NCI-H1930 (cell line): ENCODE data around the gene RAD54L.
"Not testable (repeated sequence)": the region's sequence is repeated elsewhere in the genome, so short reads cannot be mapped to it uniquely, and the experiment has no call there.

Source experiments
- DNase-seq, 2 experiments: peaks; one replicate each; lab custom pipeline; 2025; lab: John Stamatoyannopoulos, UW

RAD54L gene

DNA sequence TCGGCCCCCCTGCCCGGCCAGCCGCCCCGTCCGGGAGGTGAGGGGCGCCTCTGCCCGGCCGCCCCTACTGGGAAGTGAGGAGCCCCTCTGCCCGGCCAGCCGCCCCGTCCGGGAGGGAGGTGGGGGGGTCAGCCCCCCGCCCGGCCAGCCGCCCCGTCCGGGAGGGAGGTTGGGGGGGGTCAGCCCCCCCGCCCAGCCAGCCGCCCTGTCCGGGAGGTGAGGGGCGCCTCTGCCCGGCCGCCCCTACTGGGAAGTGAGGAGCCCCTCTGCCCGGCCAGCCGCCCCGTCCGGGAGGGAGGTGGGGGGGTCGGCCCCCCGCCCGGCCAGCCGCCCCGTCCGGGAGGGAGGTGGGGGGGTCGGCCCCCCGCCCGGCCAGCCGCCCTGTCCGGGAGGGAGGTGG, 5.8 kb upstream of the RAD54L start:
- DNase-seq: not testable (repeated sequence)

DNA sequence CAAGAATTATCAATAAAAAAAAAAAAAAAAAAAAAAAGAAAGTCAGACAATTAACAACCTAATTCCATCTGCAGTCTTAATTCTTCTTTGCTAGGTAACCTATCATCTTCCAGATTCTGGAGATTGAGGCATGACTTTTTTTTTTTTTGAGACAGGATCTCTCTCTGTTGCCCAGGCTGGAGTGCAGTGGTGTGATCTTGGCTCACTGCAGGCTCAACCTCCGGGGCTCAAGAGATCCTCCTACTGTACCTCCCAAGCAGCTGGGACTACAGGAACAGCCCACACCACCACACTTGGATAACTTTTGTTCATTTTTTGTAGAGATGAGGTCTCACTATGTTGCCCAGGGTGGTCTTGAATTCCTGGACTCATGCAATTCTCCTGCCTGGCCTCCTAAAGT, 4.6 kb upstream of the RAD54L start:
- no peak for DNase-seq

DNA sequence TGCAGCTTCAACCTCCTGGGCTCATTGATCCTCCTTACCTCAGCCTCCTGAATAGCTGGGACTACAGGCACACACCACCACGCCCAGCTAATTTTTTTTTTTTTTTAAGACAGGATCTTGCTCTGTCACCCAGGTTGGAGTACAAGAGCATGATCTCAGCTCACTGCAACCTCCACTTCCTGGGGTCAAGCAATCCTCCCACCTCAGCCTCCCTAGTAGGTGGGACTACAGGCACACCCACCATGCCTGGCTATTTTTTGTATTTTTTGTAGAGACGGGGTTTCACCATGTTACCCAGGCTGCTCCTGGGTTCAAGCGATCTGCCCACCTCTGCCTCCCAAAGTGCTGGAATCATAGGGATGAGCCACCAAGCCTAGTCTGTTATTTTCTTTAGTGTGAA, 3.7 kb upstream of the RAD54L start:
- not testable (repeated sequence) for DNase-seq

DNA sequence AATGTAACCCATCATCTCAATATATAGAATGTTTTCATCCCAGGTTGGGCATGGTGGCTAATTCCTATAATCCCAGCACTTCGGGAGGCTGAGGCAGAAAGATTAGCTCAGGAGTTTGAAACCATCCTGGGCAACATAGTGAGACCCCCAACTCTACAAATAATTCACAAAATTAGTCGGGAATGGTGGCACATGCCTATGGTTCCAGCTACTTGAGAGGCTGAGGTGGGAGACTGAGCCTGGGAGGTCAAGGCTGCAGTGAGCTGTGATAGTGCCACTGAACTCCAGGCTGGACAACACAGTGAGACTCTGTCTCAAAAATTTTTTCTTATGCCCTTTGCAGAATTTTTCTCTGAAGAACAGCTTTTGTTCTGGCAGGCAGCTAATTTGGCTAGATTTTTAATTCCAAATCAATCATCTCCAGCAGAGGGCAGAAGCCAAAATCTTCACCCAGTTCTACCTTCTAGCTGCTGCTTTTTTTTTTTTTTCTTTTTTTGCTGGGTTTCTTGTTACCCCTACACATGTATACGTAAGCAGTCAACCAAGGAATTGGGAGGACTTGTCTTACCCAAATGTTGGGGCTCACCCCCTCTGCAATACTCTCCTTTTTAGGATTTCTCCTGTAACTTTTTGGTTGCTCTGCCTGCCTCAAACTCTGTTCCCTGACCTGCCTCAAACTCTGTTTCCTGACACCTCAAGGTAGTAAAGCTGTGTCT, 2.7 kb upstream of the RAD54L start:
- no peak for DNase-seq

DNA sequence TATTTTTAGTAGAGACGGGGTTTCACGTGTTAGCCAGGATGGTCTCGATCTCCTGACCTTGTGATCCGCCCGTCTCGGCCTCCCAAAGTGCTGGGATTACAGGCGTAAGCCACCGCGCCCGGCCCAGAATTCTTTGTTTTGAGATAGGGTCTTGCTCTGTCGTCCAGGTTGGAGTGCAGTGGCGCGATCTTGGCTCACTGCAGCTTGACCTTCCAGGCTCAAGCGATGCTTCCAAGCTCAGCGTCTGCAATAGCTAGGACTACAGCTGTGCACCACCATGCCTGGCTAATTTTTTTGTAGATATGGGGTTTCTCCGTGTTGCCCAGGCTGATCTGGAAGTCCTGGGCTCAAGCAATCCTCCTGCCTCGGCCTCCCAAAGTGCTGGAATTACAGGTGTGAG, 1.4 kb upstream of the RAD54L start:
- DNase-seq: not testable (repeated sequence)

DNA sequence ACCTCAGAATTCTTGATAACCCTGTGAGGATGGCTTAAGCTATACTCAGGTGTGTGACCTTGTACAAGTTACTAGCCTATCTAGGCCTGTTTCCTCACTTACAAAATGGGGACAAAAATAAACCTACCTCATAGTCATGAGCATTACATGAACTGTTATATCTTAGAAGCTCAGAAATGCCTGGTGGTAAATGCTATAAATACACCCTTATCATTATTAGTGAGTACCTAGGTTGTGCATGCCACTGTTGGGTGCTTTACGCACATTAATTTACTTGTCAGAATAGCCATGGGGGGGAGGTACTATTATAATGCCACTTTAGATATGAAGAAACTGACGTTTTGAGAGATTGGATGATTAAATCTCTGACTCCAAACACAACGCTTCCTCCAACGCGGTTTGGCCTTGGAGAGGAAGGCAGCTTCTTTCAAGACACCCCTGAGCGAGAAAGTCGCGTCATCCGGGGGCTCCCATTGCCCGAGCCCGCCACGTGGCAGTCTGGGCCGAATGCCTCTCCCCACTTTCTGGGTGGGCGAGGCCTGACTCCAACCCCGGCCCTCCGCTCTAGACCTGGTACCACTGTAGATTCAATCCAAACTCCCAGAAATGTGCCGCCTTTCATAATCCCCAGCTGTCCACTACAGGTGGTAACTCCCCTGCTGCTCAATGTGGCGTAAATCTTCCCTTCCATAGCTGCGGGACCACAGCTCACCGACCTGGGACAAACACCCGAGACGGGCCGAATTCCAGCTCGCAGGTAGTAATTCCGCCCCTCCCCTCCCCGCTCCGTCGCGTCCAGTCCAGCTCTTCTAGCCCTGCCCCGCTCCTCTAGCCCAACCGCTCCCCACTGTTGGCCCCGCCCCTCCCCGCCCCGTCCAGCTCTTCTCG, 771 bp upstream of the RAD54L start:
- peak in 1 of 2 experiments; percentile 59 for DNase-seq

DNA sequence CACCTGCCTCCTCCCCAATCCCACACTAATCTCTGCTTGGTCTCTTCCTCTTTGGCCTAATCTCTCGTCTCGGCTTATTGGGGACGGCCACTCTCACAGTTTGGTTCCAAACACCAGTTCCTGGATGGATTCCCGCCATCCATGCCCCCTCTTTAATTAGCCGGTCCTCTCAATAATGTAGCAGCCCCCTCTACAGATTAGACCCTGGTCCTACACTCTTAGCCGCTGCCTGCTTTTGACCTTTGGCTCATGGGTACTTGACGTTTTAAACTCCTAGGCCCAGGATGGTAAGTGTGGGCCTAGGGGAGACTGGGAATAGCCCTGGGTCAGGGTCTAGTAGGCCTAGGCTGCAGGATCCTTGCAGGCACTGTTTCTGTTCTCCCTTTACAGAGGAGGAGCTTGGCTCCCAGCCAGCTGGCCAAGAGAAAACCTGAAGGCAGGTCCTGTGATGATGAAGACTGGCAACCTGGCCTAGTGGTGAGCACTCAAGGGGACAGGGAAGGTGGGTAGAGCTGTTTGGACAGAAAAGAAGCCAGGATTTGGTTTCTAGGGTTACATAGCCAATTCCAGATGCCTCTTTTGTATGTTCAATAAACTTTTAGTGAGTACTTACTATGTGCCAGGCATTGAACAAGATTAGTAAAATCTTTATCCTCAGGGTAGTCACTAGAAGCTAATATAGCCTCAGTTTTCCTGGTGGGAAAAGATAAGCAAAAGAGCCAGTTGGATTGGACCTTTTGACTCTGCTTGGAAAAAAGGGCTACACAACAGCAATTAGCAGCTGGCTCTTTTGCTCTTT, 758 bp downstream of the RAD54L start:
- peak in 1 of 2 experiments; percentile 48 for DNase-seq

DNA sequence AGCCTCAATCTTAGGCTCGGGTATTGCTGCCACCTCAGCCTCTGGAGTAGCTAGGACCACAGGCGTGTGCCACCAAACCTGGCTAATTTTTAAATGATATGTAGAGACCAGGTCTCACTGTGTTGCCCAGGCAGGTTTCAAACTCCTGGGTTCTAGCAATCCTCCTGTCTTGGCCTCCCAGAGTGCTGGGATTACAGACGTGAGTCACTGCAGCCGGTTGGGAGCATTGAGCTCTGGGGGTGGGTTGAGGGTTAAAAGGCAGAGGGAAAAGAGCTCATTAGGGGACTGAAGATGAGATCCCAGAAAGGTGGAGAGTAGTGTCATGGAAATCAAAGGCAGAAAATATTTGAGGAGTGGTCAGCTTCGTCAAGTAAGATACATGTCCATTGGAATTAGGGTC, 7.1 kb downstream of the RAD54L start:
- DNase-seq: no peak

DNA sequence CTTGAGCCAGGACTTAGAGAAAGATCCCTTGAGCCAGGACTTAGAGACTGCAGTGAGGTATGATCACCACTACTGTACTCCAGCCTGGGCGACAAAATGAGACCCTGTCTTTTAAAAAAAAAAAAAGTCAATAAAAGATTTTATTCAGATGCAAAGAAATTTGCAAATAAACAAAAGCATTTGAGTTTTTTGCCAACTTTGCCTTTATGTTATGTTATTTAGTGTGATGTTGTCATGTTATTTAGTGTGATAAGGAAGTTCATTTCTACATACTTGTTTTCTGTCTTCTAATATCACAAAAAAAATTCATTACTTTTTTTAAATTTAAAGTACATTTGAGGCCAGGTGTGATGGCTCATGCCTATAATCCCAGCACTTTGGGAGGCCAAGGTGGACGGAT, 9.0 kb downstream of the RAD54L start:
- DNase-seq: no peak

DNA sequence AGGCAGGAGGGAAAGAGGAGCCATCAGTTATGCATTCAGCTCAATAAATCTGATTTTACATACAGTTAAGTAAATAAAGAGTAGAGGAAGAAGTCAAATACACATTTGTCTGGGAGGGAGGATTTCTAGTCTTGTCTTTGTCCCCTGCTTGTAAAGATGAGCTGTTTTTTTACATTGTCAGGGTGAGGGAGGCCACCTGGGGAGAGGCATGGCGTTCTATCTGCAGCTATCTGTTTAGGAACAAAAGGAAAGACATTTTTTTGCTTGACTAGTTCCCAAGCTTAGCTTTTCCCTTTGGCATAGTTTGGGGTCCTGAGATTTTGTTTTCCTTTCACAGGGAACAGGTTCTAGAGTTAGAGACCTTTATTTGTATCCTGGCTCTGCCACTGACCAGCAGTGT, 14.9 kb downstream of the RAD54L start:
- no peak for DNase-seq

DNA sequence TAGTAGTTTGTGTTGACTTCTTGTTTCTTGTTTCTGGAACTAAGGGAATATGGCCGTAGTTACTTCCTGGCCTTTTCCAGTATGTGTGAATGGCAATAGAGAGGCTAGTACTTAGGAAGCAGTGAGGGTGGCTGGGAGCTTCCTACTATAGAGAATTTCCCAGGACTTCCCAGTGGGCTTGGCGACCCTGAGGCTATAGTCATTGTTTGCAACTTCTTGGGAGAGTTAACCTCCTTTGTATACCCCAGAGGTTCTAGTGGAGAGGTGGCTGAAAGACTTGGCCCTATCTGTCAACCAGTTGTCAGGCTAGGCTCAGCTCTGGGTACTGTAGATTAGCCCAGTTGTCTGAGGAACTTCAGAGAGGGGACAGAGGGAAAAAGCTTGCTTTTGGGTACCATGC, 15.6 kb downstream of the RAD54L start:
- DNase-seq: no peak

DNA sequence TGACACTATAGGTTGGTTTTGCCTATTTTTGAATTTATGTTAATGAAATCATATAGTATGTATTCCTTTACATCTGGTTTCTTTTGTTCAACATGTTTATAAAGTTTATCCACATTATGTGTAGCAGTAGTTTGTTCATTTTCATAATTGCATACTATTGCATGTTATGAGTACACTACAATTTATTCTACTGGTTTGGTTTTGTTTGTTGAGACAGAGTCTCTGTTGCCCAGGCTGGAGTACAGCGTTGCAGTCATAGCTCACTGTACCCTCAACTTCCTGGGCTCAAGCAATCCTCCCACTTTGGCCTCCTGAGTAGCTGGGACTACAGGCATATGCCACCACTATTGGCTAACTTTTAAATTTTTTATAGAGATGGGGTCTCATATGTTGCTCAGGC, 21.0 kb downstream of the RAD54L start:
- no peak for DNase-seq

DNA sequence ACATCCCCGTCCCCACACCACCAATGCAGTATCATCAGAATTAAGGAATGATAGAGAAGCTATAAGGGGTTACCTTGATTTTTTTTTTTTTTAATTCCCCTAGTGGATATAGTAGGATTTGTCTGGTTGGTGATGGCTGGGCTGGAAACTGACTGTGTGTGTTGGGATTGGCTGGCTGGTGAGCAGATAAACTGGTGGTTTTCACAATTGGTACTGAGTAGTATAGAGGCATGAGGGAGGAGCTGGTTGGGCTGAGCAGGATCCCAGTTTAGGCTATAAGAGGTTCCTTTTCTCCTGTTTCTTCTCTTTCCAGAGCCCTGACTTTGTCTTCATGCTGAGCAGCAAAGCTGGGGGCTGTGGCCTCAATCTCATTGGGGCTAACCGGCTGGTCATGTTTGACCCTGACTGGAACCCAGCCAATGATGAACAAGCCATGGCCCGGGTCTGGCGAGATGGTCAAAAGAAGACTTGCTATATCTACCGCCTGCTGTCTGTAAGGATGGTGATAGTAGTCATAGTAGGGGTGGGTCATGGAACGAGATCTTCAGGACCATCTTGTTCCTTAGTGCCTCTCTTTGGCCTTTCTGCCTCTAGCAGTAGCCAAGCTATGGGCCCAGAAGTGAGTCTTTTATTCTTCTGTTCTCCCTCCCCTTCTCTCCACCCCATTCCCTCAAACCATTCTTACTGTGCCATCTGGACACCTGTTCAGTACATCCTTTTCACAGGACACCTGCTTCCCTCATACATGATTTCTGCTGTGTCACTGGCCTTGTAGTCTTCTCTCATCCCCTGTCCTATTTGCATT, 26.9 kb downstream of the RAD54L start:
- no peak for DNase-seq

DNA sequence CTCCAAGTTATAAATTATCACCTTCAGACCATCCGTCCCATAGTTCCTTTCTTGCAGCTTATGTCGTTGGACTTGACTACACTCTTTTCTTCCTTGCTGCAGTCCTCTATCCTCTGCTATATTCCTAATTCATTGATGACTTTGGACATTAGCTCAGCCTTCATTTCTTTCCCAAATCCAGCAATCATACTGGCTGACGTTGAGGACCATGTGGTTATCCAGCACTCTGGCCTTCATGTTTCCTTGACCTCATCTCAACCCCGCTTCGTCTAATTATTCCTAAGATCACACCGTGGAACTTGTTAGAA, 27.4 kb downstream of the RAD54L start:
- no peak for DNase-seq

DNA sequence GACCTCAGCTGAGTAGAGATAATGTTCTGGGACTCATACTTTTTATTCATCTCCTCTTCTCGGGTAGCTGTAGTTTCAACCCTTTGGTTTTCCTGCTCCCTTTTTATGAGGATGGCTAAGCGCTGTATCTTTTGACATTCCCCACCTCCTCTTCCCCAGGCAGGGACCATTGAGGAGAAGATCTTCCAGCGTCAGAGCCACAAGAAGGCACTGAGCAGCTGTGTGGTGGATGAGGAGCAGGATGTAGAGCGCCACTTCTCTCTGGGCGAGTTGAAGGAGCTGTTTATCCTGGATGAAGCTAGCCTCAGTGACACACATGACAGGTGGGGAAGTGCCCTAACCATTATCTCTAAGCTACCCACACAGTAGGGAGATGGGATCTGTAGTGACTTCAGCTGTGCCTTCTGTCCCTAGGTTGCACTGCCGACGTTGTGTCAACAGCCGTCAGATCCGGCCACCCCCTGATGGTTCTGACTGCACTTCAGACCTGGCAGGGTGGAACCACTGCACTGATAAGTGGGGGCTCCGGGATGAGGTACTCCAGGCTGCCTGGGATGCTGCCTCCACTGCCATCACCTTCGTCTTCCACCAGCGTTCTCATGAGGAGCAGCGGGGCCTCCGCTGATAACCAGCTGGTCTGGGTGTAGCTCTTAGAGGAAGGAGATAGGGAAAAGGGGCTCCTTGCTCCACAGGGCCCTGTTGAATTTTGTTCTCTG, 30.3 kb downstream of the RAD54L start:
- no peak for DNase-seq

DNA sequence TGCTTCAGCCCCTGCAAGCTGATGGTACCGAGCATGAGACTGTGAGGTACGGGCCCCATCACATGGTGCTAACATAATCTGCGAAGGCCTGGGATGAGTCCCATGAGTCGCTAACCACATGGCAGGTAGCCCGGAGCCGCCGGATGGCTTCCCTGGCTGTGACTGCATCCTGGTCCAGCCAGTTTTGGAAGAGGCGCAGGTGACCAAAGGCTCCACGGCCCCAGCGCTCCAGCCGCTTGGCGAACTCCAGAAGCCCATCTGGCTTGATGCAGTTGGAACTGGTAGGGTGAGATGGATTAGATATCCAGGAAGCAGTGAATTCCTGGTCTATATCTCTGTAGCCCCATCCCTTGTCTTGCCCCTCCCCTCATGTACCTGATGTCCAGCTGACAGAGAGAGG, 31.2 kb downstream of the RAD54L start:
- no peak for DNase-seq

DNA sequence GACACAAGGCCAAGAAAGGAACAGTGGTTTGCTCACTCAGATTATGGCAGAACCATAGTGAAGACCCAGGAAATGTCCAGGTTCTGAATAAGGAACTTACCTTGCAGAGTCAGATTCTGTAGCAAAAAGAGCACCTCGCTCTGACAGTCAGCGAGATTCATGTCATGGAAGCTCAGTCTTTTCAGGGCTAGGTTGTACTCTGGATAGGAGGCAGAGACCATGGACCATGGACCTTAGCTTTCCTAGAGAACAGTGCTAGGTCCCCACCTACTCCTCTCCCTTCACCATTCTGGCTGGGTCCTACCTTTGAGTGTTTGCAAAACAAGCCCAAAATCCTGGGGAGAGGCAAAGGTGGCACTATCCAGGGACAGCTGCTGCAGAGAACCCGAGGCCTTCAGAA, 32.5 kb downstream of the RAD54L start:
- DNase-seq: no peak

DNA sequence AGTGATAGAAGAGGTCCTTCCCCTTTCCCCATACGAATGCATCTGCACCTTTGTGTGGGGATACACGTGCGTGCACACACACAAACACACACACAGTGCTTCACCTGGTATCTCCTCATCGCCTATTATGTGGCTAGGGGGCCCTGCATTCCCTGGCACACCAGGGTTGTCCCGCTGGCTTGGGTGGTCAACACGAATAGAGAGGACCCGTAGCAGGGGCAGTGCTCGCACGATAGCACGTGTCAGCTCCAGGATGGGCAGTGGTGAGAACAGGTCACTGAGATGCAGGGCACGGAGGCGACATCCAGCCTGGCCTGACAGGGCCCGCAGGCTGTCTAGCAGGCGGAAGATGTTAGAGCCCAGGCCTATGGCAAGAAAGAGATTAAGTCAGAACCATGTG, 33.5 kb downstream of the RAD54L start:
- no peak for DNase-seq

DNA sequence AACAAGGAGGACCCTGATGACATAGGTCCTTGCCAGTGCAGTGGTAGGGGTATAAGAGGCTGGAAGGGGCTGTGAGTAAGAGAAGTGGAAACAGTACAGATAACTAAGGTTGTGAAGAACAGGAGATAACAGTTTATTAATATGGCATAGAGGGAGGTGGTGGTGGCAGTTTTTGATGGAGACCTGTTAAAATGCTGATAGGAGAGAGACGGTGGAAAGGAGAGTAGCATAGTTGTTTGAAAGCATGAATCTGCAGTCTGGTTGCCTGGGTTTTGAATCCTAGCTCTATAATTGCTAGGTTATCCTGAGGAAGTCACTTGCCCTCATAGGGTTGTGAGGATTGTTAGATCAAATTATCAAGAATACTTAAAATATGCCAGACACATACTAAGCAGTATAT, 36.5 kb downstream of the RAD54L start:
- DNase-seq: no peak

DNA sequence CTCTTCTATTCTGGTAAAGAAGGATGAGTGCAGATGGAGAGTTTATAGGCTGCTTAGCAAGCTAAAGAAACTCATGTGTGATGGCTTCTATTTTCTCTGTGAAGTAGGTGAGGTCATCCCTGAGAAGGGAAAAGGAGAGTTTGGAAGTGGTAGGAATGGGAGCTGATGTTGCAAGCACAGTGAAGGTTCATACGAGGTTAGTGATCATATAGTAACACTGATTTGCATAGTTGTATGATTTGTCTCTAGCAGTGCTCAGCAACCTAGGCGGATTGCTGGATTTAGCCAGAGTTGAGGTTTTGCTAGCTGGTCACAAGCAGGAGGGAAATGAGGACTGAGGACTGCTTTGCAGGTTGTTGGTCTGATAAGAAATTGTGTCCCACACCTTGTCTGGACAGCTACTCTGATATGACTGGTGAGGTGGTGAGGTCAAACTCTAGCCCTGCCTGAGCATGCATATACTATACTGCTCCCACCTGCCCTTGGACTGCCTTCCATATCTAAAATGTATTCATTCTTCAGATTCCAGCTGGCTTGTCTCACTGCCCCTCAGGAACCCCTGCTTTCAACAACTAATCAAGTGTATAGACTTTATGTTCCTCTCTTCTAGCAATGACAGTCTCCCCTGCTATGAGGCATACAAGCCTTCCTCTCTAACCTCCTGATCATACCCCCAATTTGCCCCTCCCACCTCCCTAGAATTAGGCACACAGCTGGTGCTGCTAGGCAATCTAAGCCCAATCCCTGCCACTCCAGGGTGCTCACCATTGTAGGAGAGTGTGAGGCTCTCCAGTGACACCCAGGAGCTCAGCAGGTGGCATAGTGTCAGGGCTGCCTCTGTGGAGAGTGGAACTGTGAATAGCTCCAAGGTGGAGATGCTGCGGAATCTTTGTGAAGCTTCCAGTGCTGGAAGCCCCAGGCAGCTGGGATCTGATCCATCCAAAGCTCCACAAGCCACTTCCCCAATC, 37.3 kb downstream of the RAD54L start:
- no peak for DNase-seq
